Fibroblast of lung (primary cell): ENCODE results near the gene TSHZ1. TPM values are rescaled to one million over a fixed set of nuclear protein-coding genes. Genes with fewer than 3 reads are reported as not detected.

ENCODE experiments used
- DNase-seq, 2 donors: peaks; one replicate each; pipeline versions ENCODE4 v3.0.0 to v3.0.0-alpha.2; 2010; ENCODE audit warnings: low read depth in 2 of 2
- H2AFZ ChIP-seq: 2 replicates; pipeline ENCODE4 v1.5.1; 2012; ENCODE audit warnings: low read length, control low read depth, inconsistent platforms
- H3K27ac ChIP-seq: 2 replicates; pipeline ENCODE4 v1.5.1; 2011; ENCODE audit warnings: low read length, control low read depth; ENCODE audit not compliant: insufficient read depth
- H3K27me3 ChIP-seq: 2 replicates; pipeline ENCODE4 v1.5.1; 2011; ENCODE audit warnings: mild to moderate bottlenecking, low read length; ENCODE audit not compliant: control insufficient read depth, insufficient read depth
- H3K36me3 ChIP-seq: 2 replicates; pipeline ENCODE4 v1.5.1; 2011; ENCODE audit warnings: low read length; ENCODE audit not compliant: control insufficient read depth, insufficient read depth
- H3K4me1 ChIP-seq: 2 replicates; pipeline ENCODE4 v1.5.1; 2011; ENCODE audit warnings: low read length; ENCODE audit not compliant: control insufficient read depth, insufficient read depth; ENCODE audit errors: extremely low read depth
- H3K4me2 ChIP-seq: 2 replicates; pipeline ENCODE4 v1.5.1; 2011; ENCODE audit warnings: low read length, control low read depth; ENCODE audit not compliant: insufficient read depth; ENCODE audit errors: extremely low read depth
- H3K4me3 ChIP-seq, 4 experiments: fragments of 200-600 bp in 1 of 4; sonication (generic) in 1 of 4; replicated peaks in 1 of 4; 2 replicates each; pipeline ENCODE4 v1.5.1; 2011 to 2016; ENCODE audit warnings: low read length in 4 of 4, low read depth in 3 of 4, mild to moderate bottlenecking in 3 of 4, control low read depth in 2 of 4, inconsistent platforms in 1 of 4, mixed read lengths in 1 of 4; ENCODE audit not compliant: insufficient read depth in 1 of 4; ENCODE audit errors: control extremely low read depth in 1 of 4
- H3K79me2 ChIP-seq: 2 replicates; pipeline ENCODE4 v1.5.1; 2012; ENCODE audit warnings: mild to moderate bottlenecking, low read length, inconsistent platforms; ENCODE audit not compliant: control insufficient read depth, insufficient read depth
- H3K9ac ChIP-seq: 2 replicates; pipeline ENCODE4 v1.5.1; 2011; ENCODE audit warnings: mild to moderate bottlenecking, low read length, control low read depth; ENCODE audit not compliant: insufficient read depth
- H3K9me3 ChIP-seq: 2 replicates; pipeline ENCODE4 v1.5.1; 2012; ENCODE audit warnings: low read depth, low read length; ENCODE audit not compliant: control insufficient read depth, insufficient read depth
- H4K20me1 ChIP-seq: 2 replicates; pipeline ENCODE4 v1.5.1; 2011; ENCODE audit warnings: low read length; ENCODE audit not compliant: control insufficient read depth, insufficient read depth; ENCODE audit errors: extremely low read depth
- CTCF ChIP-seq, 2 donors: IDR thresholded peaks in 1 of 2; conservative IDR thresholded peaks in 1 of 2; 1 replicate in 1 of 2; 2 replicates in 1 of 2; pipeline ENCODE4 v1.5.1; 2011 to 2012; ENCODE audit warnings: low read length in 2 of 2, control low read depth in 1 of 2, inconsistent platforms in 1 of 2, low read depth in 1 of 2, mild to moderate bottlenecking in 1 of 2
- EZH2 ChIP-seq: IDR thresholded peaks from 2 replicates; pipeline ENCODE4 v1.5.1; 2012; ENCODE audit warnings: low read length, control low read depth, mild to moderate bottlenecking; ENCODE audit errors: missing control alignments
- polyA plus RNA-seq, 2 donors: library from polyadenylated mRNA; depleted of rRNA in 1 of 2; stranded (reverse) in 1 of 2; unstranded in 1 of 2; fragments of >200 nt; gene quantifications; 2 replicates each; pipeline ENCODE4 v1.2.1, GENCODE V29; 2011 to 2012; ENCODE audit warnings: missing spikeins in 1 of 2
- total RNA-seq: library from RNA; depleted of rRNA; stranded (reverse); fragments of >200 nt; gene quantifications from 2 replicates; pipeline ENCODE4 v1.2.1, GENCODE V29; 2014

Gene TSHZ1
- total and polyA plus RNA-seq, 2 donors (not counting 1 experiment from before 2014, with no cell fraction given), result 4.3 TPM

GRCh38 chr18:75164479-75164878 is 46.1 kb upstream of the TSHZ1 start:
- H3K4me1 ChIP-seq, result no peaks in the 10 kb centered on the region
- no peaks in the 10 kb centered on the region for H3K9me3 ChIP-seq
- no peaks in the 10 kb centered on the region for H3K36me3 ChIP-seq
- no peak overlapping the region for H3K4me3 ChIP-seq
- no peak for DNase-seq
- no peaks in the 10 kb centered on the region for H4K20me1 ChIP-seq
- H3K79me2 ChIP-seq, result no peaks in the 10 kb centered on the region
- H3K9ac ChIP-seq, result no peak overlapping the region
- H3K4me2 ChIP-seq, result no peak overlapping the region
- TF ChIP-seq EZH2 (no peak), CTCF (conservative IDR thresholded peaks at IDR 0.05 in 1 of 2, IDR thresholded peaks at IDR 0.05 in 1 of 2; ENCODE audit: low read depth in 1 of 2, low read length in 2 of 2) (no peak)
- H3K27me3 ChIP-seq, result no peaks in the 10 kb centered on the region
- H3K27ac ChIP-seq, result no peak overlapping the region
- H2AFZ ChIP-seq, result no peak overlapping the region

- Histone ChIP-seq H3K4me2 (no peak overlapping the region), H3K4me1 (no peaks in the 10 kb centered on the region), H3K9me3 (no peaks in the 10 kb centered on the region), H3K79me2 (no peaks in the 10 kb centered on the region), H3K27me3 (no peaks in the 10 kb centered on the region), H3K4me3 (no peak overlapping the region), H3K27ac (no peak overlapping the region), H2AFZ (no peak overlapping the region), H3K9ac (no peak overlapping the region), H3K36me3 (no peaks in the 10 kb centered on the region), H4K20me1 (no peaks in the 10 kb centered on the region)
- no peak for DNase-seq
- no peak for TF ChIP-seq CTCF (conservative IDR thresholded peaks at IDR 0.05 in 1 of 2, IDR thresholded peaks at IDR 0.05 in 1 of 2; ENCODE audit: low read depth in 1 of 2, low read length in 2 of 2)
- TF ChIP-seq EZH2, result no peak
Measured at GRCh38 chr18:75165926-75166325, 44.7 kb upstream of the TSHZ1 start.

- TF ChIP-seq CTCF (conservative IDR thresholded peaks at IDR 0.05 in 1 of 2, IDR thresholded peaks at IDR 0.05 in 1 of 2; ENCODE audit: low read depth in 1 of 2, low read length in 2 of 2) (no peak), EZH2 (no peak)
- no peak overlapping the region for H3K9ac ChIP-seq
- no peak overlapping the region for H3K27ac ChIP-seq
- H3K27me3 ChIP-seq, result no peaks in the 10 kb centered on the region
- no peak overlapping the region for H3K4me3 ChIP-seq
- H3K79me2 ChIP-seq, result no peaks in the 10 kb centered on the region
- no peaks in the 10 kb centered on the region for H3K9me3 ChIP-seq
- H2AFZ ChIP-seq, result no peak overlapping the region
- no peaks in the 10 kb centered on the region for H4K20me1 ChIP-seq
- no peaks in the 10 kb centered on the region for H3K36me3 ChIP-seq
- no peaks in the 10 kb centered on the region for H3K4me1 ChIP-seq
- H3K4me2 ChIP-seq, result no peak overlapping the region
- DNase-seq, result no peak
Measured at GRCh38 chr18:75167137-75167536, 43.5 kb upstream of the TSHZ1 start.
